WTC11 (cell line): ENCODE data around the gene CAMK2N2. TPM values are rescaled to one million over a fixed set of nuclear protein-coding genes. Genes with fewer than 3 reads are reported as not detected.

ENCODE experiments used
- ATAC-seq: fragments of 200-7000 bp; cut with Tn5 transposase; 2 replicates; pipeline ENCODE4 v1.10.0; 2021; ENCODE audit warnings: mild to moderate bottlenecking, moderate library complexity
- CTCF ChIA-PET: fragments of 300-600 bp; sonication (Branson Sonifier 250); formaldehyde crosslinking; loops from one replicate; lab custom pipeline; 2021; ENCODE audit warnings: antibody characterized with exemption; lab: Charles Lee
- POLR2A ChIA-PET: fragments of 350-600 bp; sonication (Branson Sonifier 250); formaldehyde crosslinking; loops from one replicate; lab custom pipeline; 2021; ENCODE audit warnings: antibody characterized with exemption; lab: Charles Lee
- DNase-seq: peaks from one replicate; pipeline ENCODE4 v3.0.0; 2021; ENCODE audit warnings: low spot score
- H3K27ac Mint-ChIP-seq: 2 replicates; pipeline ENCODE4 v1.8.0; 2021; ENCODE audit warnings: mixed read lengths
- H3K27me3 Mint-ChIP-seq: 2 replicates; pipeline ENCODE4 v1.8.0; 2021; ENCODE audit warnings: low read depth, mild to moderate bottlenecking, moderate library complexity, mixed read lengths
- H3K36me3 Mint-ChIP-seq: 2 replicates; pipeline ENCODE4 v1.8.0; 2021; ENCODE audit warnings: mixed read lengths
- H3K4me1 Mint-ChIP-seq: 2 replicates; pipeline ENCODE4 v1.8.0; 2022; ENCODE audit warnings: mixed read lengths
- H3K4me3 Mint-ChIP-seq: 2 replicates; pipeline ENCODE4 v1.8.0; 2021; ENCODE audit warnings: mild to moderate bottlenecking, moderate library complexity, mixed read lengths
- H3K9me3 Mint-ChIP-seq: 2 replicates; pipeline ENCODE4 v1.8.0; 2021; ENCODE audit warnings: mixed read lengths
- ATF6 ChIP-seq: sonication (generic); formaldehyde crosslinking; IDR thresholded peaks from 2 replicates; pipeline ENCODE4 v1.8.1; 2023; ENCODE audit warnings: mild to moderate bottlenecking, missing genetic modification reagents
- CREB1 ChIP-seq: sonication (generic); formaldehyde crosslinking; IDR thresholded peaks from 2 replicates; pipeline ENCODE4 v1.8.0; 2023; ENCODE audit warnings: mild to moderate bottlenecking, missing genetic modification reagents
- E2F1 ChIP-seq: sonication (generic); formaldehyde crosslinking; IDR thresholded peaks from 2 replicates; pipeline ENCODE4 v1.8.0; 2022; ENCODE audit warnings: mild to moderate bottlenecking, missing genetic modification reagents
- GRHL2 ChIP-seq: fragments of 250-450 bp; sonication (Bioruptor Pico); IDR thresholded peaks from 2 replicates; pipeline ENCODE4 v1.8.0; 2022; ENCODE audit warnings: mild to moderate bottlenecking, moderate library complexity; ENCODE audit not compliant: insufficient replicate concordance, severe bottlenecking
- GTF2I ChIP-seq: fragments of 250-450 bp; sonication (Bioruptor Pico); conservative IDR thresholded peaks from 2 replicates; pipeline ENCODE4 v1.4.0; 2021; ENCODE audit warnings: mild to moderate bottlenecking
- IRF1 ChIP-seq: sonication (generic); formaldehyde crosslinking; IDR thresholded peaks from 2 replicates; pipeline ENCODE4 v1.8.0; 2023; ENCODE audit warnings: missing genetic modification reagents
- JAZF1 ChIP-seq: fragments of 250-450 bp; sonication (Bioruptor Pico); IDR thresholded peaks from 2 replicates; pipeline ENCODE4 v1.9.0; 2021; ENCODE audit warnings: moderate library complexity, mild to moderate bottlenecking, inconsistent platforms
- MYBL2 ChIP-seq: sonication (generic); formaldehyde crosslinking; IDR thresholded peaks from 2 replicates; pipeline ENCODE4 v1.8.1; 2023; ENCODE audit warnings: mild to moderate bottlenecking, moderate library complexity, missing genetic modification reagents
- NFATC4 ChIP-seq: fragments of 250-450 bp; sonication (Bioruptor Pico); IDR thresholded peaks from 2 replicates; pipeline ENCODE4 v1.9.0; 2021; ENCODE audit warnings: mild to moderate bottlenecking
- NR1H2 ChIP-seq: sonication (generic); formaldehyde crosslinking; IDR thresholded peaks from 2 replicates; pipeline ENCODE4 v1.9.0; 2021; ENCODE audit warnings: mild to moderate bottlenecking, moderate library complexity, missing genetic modification reagents
- NR3C1 ChIP-seq: sonication (generic); formaldehyde crosslinking; conservative IDR thresholded peaks from 2 replicates; pipeline ENCODE4 v1.8.1; 2023; ENCODE audit warnings: low read depth, mild to moderate bottlenecking, missing genetic modification reagents
- PRRX2 ChIP-seq: fragments of 250-450 bp; sonication (Bioruptor Pico); IDR thresholded peaks from 2 replicates; pipeline ENCODE4 v1.8.0; 2021; ENCODE audit warnings: mild to moderate bottlenecking
- RELA ChIP-seq: sonication (generic); formaldehyde crosslinking; IDR thresholded peaks from 2 replicates; pipeline ENCODE4 v1.8.1; 2022; ENCODE audit warnings: missing genetic modification reagents, mild to moderate bottlenecking, borderline replicate concordance
- TEAD1 ChIP-seq: sonication (generic); formaldehyde crosslinking; IDR thresholded peaks from 2 replicates; pipeline ENCODE4 v1.8.0; 2022; ENCODE audit warnings: mild to moderate bottlenecking, missing genetic modification reagents
- ZMAT4 ChIP-seq: fragments of 250-450 bp; sonication (Bioruptor Pico); IDR thresholded peaks from 2 replicates; pipeline ENCODE4 v1.9.0; 2021; ENCODE audit warnings: mild to moderate bottlenecking
- ZNF396 ChIP-seq: fragments of 250-450 bp; sonication (Bioruptor Pico); IDR thresholded peaks from 2 replicates; pipeline ENCODE4 v1.8.0; 2021; ENCODE audit warnings: mild to moderate bottlenecking, moderate library complexity, borderline replicate concordance
- total RNA-seq: library from RNA; stranded (reverse); gene quantifications from 3 replicates; pipeline ENCODE4 v1.2.3, GENCODE V29; 2021
- TF ChIP-seq, protein P1 (sequence below): sonication (generic); formaldehyde crosslinking; IDR thresholded peaks from 2 replicates; pipeline ENCODE4 v1.8.0; 2022; ENCODE audit warnings: mild to moderate bottlenecking, missing genetic modification reagents
- TF ChIP-seq, protein P2 (sequence below): sonication (generic); formaldehyde crosslinking; IDR thresholded peaks from 2 replicates; pipeline ENCODE4 v1.8.1; 2023; ENCODE audit warnings: mild to moderate bottlenecking, missing genetic modification reagents, moderate library complexity
- TF ChIP-seq, protein P3 (sequence below): sonication (generic); formaldehyde crosslinking; IDR thresholded peaks from 2 replicates; pipeline ENCODE4 v1.8.0; 2022; ENCODE audit warnings: mild to moderate bottlenecking, missing genetic modification reagents
- TF ChIP-seq, protein P4 (sequence below): fragments of 250-450 bp; sonication (Bioruptor Pico); IDR thresholded peaks from 2 replicates; pipeline ENCODE4 v1.9.0; 2021; ENCODE audit warnings: moderate library complexity, mild to moderate bottlenecking, inconsistent platforms, borderline replicate concordance
- TF ChIP-seq, protein P5 (sequence below): fragments of 250-450 bp; sonication (Bioruptor Pico); IDR thresholded peaks from 2 replicates; pipeline ENCODE4 v1.9.0; 2021; ENCODE audit warnings: mild to moderate bottlenecking, borderline replicate concordance
- TF ChIP-seq, protein P6 (sequence below): sonication (generic); formaldehyde crosslinking; conservative IDR thresholded peaks from 2 replicates; pipeline ENCODE4 v1.8.1; 2022; ENCODE audit warnings: mild to moderate bottlenecking, missing genetic modification reagents

CAMK2N2 gene
- total RNA-seq, 1 experiment from 2014 or later, result 10.5 TPM

DNA sequence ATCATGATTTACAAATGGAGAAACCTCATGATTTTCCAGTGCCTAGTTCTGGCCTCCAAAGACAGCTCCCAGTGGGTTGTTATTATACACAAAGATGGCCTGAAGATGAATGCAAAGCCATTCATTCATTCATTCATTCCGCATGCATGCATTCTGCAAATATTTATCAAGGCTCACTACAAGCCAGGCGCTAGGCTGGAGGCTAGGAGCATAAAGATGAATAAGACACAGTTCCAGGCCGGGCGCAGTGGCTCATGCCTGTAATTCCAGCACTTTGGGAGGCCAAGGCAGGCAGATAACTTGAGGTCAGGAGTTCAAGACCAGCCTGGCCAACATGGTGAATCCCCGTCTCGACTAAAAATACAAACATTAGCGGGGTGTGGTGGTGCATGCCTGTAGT lies 35.3 kb upstream of the CAMK2N2 start:
- DNase-seq (no peak), ATAC-seq (no peak)
- POLR2A ChIA-PET, result interaction anchor here (0.6 kb wide), 1 partner anchor 407 kb away, joined by 4 read pairs; no protein-coding TSS in a partner anchor
- H3K9me3 Mint-ChIP-seq, result no peaks in the 10 kb centered on the region
- no peak overlapping the region for H3K27ac Mint-ChIP-seq
- H3K36me3 Mint-ChIP-seq, result peaks cover 19% of the 10 kb centered on the region
- CTCF ChIA-PET, result interaction anchor here (0.7 kb wide), 1 partner anchor 1315 kb away, joined by 3 read pairs; no protein-coding TSS in a partner anchor
- TF ChIP-seq, protein P1, sequence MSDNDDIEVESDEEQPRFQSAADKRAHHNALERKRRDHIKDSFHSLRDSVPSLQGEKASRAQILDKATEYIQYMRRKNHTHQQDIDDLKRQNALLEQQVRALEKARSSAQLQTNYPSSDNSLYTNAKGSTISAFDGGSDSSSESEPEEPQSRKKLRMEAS (CRISPR knock-in tag), result no peak
- no peak for TF ChIP-seq E2F1
- no peak for TF ChIP-seq IRF1 (CRISPR knock-in tag)
- no peak for TF ChIP-seq ZMAT4 (CRISPR knock-in tag)
- TF ChIP-seq CREB1 (CRISPR knock-in tag), result no peak
- TF ChIP-seq TEAD1 (CRISPR knock-in tag), result no peak
- TF ChIP-seq GTF2I (CRISPR knock-in tag), result no peak
- TF ChIP-seq ATF6 (CRISPR knock-in tag), result no peak
- TF ChIP-seq, protein P2, sequence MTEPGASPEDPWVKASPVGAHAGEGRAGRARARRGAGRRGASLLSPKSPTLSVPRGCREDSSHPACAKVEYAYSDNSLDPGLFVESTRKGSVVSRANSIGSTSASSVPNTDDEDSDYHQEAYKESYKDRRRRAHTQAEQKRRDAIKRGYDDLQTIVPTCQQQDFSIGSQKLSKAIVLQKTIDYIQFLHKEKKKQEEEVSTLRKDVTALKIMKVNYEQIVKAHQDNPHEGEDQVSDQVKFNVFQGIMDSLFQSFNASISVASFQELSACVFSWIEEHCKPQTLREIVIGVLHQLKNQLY, result no peak
- TF ChIP-seq, protein P3, sequence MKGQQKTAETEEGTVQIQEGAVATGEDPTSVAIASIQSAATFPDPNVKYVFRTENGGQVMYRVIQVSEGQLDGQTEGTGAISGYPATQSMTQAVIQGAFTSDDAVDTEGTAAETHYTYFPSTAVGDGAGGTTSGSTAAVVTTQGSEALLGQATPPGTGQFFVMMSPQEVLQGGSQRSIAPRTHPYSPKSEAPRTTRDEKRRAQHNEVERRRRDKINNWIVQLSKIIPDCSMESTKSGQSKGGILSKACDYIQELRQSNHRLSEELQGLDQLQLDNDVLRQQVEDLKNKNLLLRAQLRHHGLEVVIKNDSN (CRISPR knock-in tag), result no peak
- no peak overlapping the region for H3K4me3 Mint-ChIP-seq
- H3K4me1 Mint-ChIP-seq, result peaks cover 12% of the 10 kb centered on the region
- H3K27me3 Mint-ChIP-seq, result peaks cover 5% of the 10 kb centered on the region; the same call in 1 of the 2 replicates

DNA sequence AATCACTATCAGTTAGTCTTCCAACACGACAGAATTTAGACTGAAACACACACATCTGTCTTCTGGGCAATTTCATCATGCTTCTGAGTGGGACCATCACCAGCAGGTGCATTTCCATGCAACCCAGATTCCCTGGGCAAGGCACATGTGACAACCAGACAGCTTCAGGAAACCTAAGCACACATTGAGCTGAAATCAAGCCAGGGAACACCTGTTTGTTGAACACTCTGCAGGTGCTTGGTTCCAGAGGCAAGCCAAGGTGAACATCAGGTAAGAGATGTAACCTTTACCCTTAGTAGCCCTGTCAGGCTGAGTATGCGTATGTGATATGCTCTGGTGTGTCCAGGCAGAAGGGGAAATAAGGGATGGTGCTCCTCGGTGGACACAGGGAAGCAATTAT lies 34.4 kb upstream of the CAMK2N2 start:
- Mint-ChIP-seq H3K27me3 (peaks cover 5% of the 10 kb centered on the region; the same call in 1 of the 2 replicates), H3K4me3 (no peak overlapping the region), H3K27ac (no peak overlapping the region), H3K36me3 (peaks cover 13% of the 10 kb centered on the region), H3K9me3 (no peaks in the 10 kb centered on the region), H3K4me1 (peaks cover 12% of the 10 kb centered on the region)
- DNase-seq (no peak), ATAC-seq (no peak)
- CTCF ChIA-PET, result no interaction called here
- POLR2A ChIA-PET, result no interaction called here
- TF ChIP-seq NR1H2 (CRISPR knock-in tag) (no peak), GTF2I (CRISPR knock-in tag) (no peak), MYBL2 (CRISPR knock-in tag) (no peak), NR3C1 (CRISPR knock-in tag) (no peak), PRRX2 (CRISPR knock-in tag) (no peak), GRHL2 (no peak), RELA (CRISPR knock-in tag) (no peak), CREB1 (CRISPR knock-in tag) (no peak), NFATC4 (CRISPR knock-in tag) (no peak), ZNF396 (CRISPR knock-in tag) (no peak), JAZF1 (CRISPR knock-in tag) (no peak), ZMAT4 (CRISPR knock-in tag) (no peak)
- TF ChIP-seq, protein P4, sequence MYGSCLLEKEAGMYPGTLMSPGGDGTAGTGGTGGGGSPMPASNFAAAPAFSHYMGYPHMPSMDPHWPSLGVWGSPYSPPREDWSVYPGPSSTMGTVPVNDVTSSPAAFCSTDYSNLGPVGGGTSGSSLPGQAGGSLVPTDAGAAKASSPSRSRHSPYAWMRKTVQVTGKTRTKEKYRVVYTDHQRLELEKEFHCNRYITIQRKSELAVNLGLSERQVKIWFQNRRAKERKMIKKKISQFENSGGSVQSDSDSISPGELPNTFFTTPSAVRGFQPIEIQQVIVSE (CRISPR knock-in tag), result no peak
- TF ChIP-seq, protein P5, sequence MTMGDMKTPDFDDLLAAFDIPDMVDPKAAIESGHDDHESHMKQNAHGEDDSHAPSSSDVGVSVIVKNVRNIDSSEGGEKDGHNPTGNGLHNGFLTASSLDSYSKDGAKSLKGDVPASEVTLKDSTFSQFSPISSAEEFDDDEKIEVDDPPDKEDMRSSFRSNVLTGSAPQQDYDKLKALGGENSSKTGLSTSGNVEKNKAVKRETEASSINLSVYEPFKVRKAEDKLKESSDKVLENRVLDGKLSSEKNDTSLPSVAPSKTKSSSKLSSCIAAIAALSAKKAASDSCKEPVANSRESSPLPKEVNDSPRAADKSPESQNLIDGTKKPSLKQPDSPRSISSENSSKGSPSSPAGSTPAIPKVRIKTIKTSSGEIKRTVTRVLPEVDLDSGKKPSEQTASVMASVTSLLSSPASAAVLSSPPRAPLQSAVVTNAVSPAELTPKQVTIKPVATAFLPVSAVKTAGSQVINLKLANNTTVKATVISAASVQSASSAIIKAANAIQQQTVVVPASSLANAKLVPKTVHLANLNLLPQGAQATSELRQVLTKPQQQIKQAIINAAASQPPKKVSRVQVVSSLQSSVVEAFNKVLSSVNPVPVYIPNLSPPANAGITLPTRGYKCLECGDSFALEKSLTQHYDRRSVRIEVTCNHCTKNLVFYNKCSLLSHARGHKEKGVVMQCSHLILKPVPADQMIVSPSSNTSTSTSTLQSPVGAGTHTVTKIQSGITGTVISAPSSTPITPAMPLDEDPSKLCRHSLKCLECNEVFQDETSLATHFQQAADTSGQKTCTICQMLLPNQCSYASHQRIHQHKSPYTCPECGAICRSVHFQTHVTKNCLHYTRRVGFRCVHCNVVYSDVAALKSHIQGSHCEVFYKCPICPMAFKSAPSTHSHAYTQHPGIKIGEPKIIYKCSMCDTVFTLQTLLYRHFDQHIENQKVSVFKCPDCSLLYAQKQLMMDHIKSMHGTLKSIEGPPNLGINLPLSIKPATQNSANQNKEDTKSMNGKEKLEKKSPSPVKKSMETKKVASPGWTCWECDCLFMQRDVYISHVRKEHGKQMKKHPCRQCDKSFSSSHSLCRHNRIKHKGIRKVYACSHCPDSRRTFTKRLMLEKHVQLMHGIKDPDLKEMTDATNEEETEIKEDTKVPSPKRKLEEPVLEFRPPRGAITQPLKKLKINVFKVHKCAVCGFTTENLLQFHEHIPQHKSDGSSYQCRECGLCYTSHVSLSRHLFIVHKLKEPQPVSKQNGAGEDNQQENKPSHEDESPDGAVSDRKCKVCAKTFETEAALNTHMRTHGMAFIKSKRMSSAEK (CRISPR knock-in tag), result no peak
- TF ChIP-seq, protein P6, sequence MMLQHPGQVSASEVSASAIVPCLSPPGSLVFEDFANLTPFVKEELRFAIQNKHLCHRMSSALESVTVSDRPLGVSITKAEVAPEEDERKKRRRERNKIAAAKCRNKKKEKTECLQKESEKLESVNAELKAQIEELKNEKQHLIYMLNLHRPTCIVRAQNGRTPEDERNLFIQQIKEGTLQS (CRISPR knock-in tag), result no peak
- TF ChIP-seq, protein P1 (CRISPR knock-in tag), result no peak
